GM12878 (cell line): ENCODE results near the gene LRRC75A. TPM values are rescaled to one million over a fixed set of nuclear protein-coding genes. Genes with fewer than 3 reads are reported as not detected.

Experiments used
- ATAC-seq: fragments of 200-7000 bp; cut with Tn5 transposase; 3 replicates; pipeline ENCODE4 v1.9.1; 2020; ENCODE audit warnings: mild to moderate bottlenecking, moderate library complexity
- BruUV-seq: library from RNA; stranded (reverse); fragments of 400-500 nt; replicated peaks from 2 replicates; lab custom pipeline; 2021; lab: Mats Ljungman, UMichigan
- CTCF ChIA-PET: fragments of 300-600 bp; sonication (Branson Sonifier 250); formaldehyde crosslinking; extraction: SDS; loops from one replicate; lab custom pipeline; 2021; ENCODE audit warnings: inconsistent platforms; lab: Yijun Ruan, JAX
- POLR2A ChIA-PET: fragments of 350-600 bp; formaldehyde crosslinking; extraction: SDS; loops from one replicate; lab custom pipeline; 2021; ENCODE audit warnings: inconsistent platforms; lab: Charles Lee
- RAD21 ChIA-PET: fragments of 300-600 bp; sonication (Branson Sonifier 250); formaldehyde crosslinking; loops from one replicate; lab custom pipeline; 2023; ENCODE audit warnings: antibody characterized with exemption; ENCODE audit not compliant: unreplicated experiment; lab: Charles Lee
- SMC1A ChIA-PET: fragments of 300-600 bp; sonication (Branson Sonifier 250); formaldehyde crosslinking; loops from one replicate; lab custom pipeline; 2023; ENCODE audit not compliant: unreplicated experiment, uncharacterized antibody; lab: Charles Lee
- DNase-seq: peaks from one replicate; pipeline ENCODE4 v3.0.0-alpha.2; 2011; ENCODE audit warnings: low read depth, low spot score
- FAIRE-seq: peaks from 3 replicates; lab custom pipeline; 2011; peaks lifted over from hg19 to GRCh38; lab: Jason Lieb, UNC
- H2AFZ ChIP-seq: 2 replicates; pipeline ENCODE4 v1.6.0; 2011; ENCODE audit warnings: low read depth, low read length, control low read depth; ENCODE audit not compliant: control insufficient read depth
- H3K27ac ChIP-seq: 2 replicates; pipeline ENCODE4 v1.5.1; 2011; ENCODE audit warnings: control low read depth; ENCODE audit not compliant: control insufficient read depth, insufficient read depth
- H3K27me3 ChIP-seq, 2 experiments: replicated peaks in 1 of 2; 2 replicates each; pipeline versions ENCODE4 v1.6.0 to v1.6.1; 2011; ENCODE audit warnings: low read length in 1 of 2; ENCODE audit not compliant: control insufficient read depth in 2 of 2, insufficient read depth in 2 of 2
- H3K36me3 ChIP-seq, 2 experiments: 2 replicates each; pipeline ENCODE4 v1.5.1; 2011; ENCODE audit warnings: low read length in 1 of 2; ENCODE audit not compliant: control insufficient read depth in 2 of 2, insufficient read depth in 2 of 2
- H3K4me1 ChIP-seq: 2 replicates; pipeline ENCODE4 v1.6.1; 2011; ENCODE audit warnings: mild to moderate bottlenecking, low read length, moderate library complexity, mixed read lengths; ENCODE audit not compliant: control insufficient read depth, insufficient read depth
- H3K4me2 ChIP-seq: 2 replicates; pipeline ENCODE4 v1.6.0; 2011; ENCODE audit warnings: control low read depth; ENCODE audit not compliant: control insufficient read depth, insufficient read depth
- H3K4me3 ChIP-seq: fragments of 200-600 bp; sonication (generic); 2 replicates; pipeline ENCODE4 v1.5.1; 2016
- H3K79me2 ChIP-seq: 2 replicates; pipeline ENCODE4 v1.6.0; 2011; ENCODE audit warnings: low read length; ENCODE audit not compliant: control insufficient read depth, insufficient read depth
- H3K9ac ChIP-seq: 2 replicates; pipeline ENCODE4 v1.8.0; 2011; ENCODE audit warnings: low read length, control low read depth, mixed read lengths; ENCODE audit not compliant: control insufficient read depth, insufficient read depth
- H3K9me3 ChIP-seq: replicated peaks from 3 replicates; pipeline ENCODE4 v1.5.1; 2011; ENCODE audit warnings: mild to moderate bottlenecking, low read length; ENCODE audit not compliant: control insufficient read depth, insufficient read depth
- H4K20me1 ChIP-seq: 2 replicates; pipeline ENCODE4 v1.6.0; 2011; ENCODE audit not compliant: control insufficient read depth, insufficient read depth
- CBX5 ChIP-seq: sonication (generic); IDR thresholded peaks from 2 replicates; pipeline ENCODE4 v1.6.1; 2016; ENCODE audit warnings: low read depth, moderate library complexity, mild to moderate bottlenecking, inconsistent platforms
- CEBPB ChIP-seq, 2 experiments: fragments of 150-350 bp in 1 of 2; IDR thresholded peaks; 2 replicates each; pipeline ENCODE4 v1.6.1; 2012 to 2014; ENCODE audit warnings: low read depth in 2 of 2, low read length in 2 of 2, borderline replicate concordance in 1 of 2, inconsistent platforms in 1 of 2
- ESRRA ChIP-seq: IDR thresholded peaks from 2 replicates; pipeline ENCODE4 v1.6.1; 2012; ENCODE audit warnings: mild to moderate bottlenecking, low read length, improper control_type of control experiment
- HDGF ChIP-seq: fragments of 450-650 bp; IDR thresholded peaks from 2 replicates; pipeline ENCODE4 v1.6.1; 2016; ENCODE audit warnings: antibody characterized with exemption
- MYC ChIP-seq: IDR thresholded peaks from 2 replicates; pipeline ENCODE4 v1.6.1; 2011; ENCODE audit warnings: mild to moderate bottlenecking, low read length, moderate library complexity, inconsistent platforms; ENCODE audit not compliant: insufficient read depth, insufficient replicate concordance, insufficient read length, severe bottlenecking
- NFIC ChIP-seq: IDR thresholded peaks from 2 replicates; pipeline ENCODE4 v1.6.1; 2012; ENCODE audit warnings: low read depth, mild to moderate bottlenecking, inconsistent platforms, low read length, moderate library complexity
- RFX5 ChIP-seq: IDR thresholded peaks from 2 replicates; pipeline ENCODE4 v1.6.1; 2011; ENCODE audit warnings: low read depth, low read length, improper control_type of control experiment
- SP1 ChIP-seq: IDR thresholded peaks from one replicate; pipeline ENCODE4 v1.6.1; 2011; ENCODE audit warnings: low read depth, low read length
- SUPT20H ChIP-seq: IDR thresholded peaks from 2 replicates; pipeline ENCODE4 v1.6.1; 2011; ENCODE audit warnings: low read depth, mild to moderate bottlenecking, low read length, moderate library complexity, borderline replicate concordance; ENCODE audit not compliant: control insufficient read depth
- SUZ12 ChIP-seq: fragments of 200-600 bp; sonication (generic); IDR thresholded peaks from one replicate; pipeline ENCODE4 v1.6.1; 2018; ENCODE audit warnings: antibody characterized with exemption, mild to moderate bottlenecking; ENCODE audit not compliant: unreplicated experiment
- ZNF622 ChIP-seq: fragments of 450-650 bp; IDR thresholded peaks from 2 replicates; pipeline ENCODE4 v1.6.1; 2017; ENCODE audit warnings: mild to moderate bottlenecking, inconsistent platforms
- WGBS: methylation state at CpG from one replicate; pipeline ENCODE4 v1.1.6; 2016; ENCODE audit warnings: low lambda C conversion rate; ENCODE audit not compliant: insufficient replicate concordance, insufficient coverage; ENCODE audit errors: missing lambda C conversion rate; 5-methylcytosine and 5-hydroxymethylcytosine counted together
- in situ Hi-C: fragments of 300-500 bp; cut with MboI; formaldehyde crosslinking; loops from 9 replicates; pipeline ENCODE4 v1.14.3; 2018; ENCODE audit warnings: mixed read lengths
- intact Hi-C: fragments of 100-400 bp; cut with micrococcal nuclease; formaldehyde crosslinking; loops from one replicate; pipeline ENCODE4 v1.14.2; 2022; ENCODE audit not compliant: unreplicated experiment
- polyA plus RNA-seq, 11 experiments: library from polyadenylated mRNA; depleted of rRNA in 4 of 11; unstranded in 6 of 11; stranded (reverse) in 5 of 11; fragments of >200 nt; fragmentation: Nextera tagmentation in 4 of 11; fragmentation: Illumina TruSeq in 1 of 11; extraction: Ambion mirVana in 4 of 11; extraction: Trizol in 1 of 11; gene quantifications; 1 replicate in 1 of 11; 2 replicates in 10 of 11; pipeline versions ENCODE4 v1.2.1 to v1.2.3, GENCODE V29; 2011 to 2016; ENCODE audit warnings: inconsistent platforms in 2 of 11, missing spikeins in 2 of 11, low read depth in 1 of 11
- total RNA-seq, 4 experiments: library from RNA; depleted of rRNA in 3 of 4; stranded (reverse); fragments of >200 nt in 3 of 4; fragmentation: Illumina TruSeq in 1 of 4; extraction: Trizol in 1 of 4; gene quantifications; 2 replicates each; pipeline versions ENCODE4 v1.2.1 to v1.2.3, GENCODE V29; 2013 to 2021
- TF ChIP-seq, protein P1 (sequence below): fragments of 450-650 bp; IDR thresholded peaks from 2 replicates; pipeline ENCODE4 v1.6.1; 2016; ENCODE audit warnings: mild to moderate bottlenecking
- TF ChIP-seq, protein P2 (sequence below): fragments of 450-650 bp; conservative IDR thresholded peaks from 2 replicates; pipeline ENCODE4 v1.6.1; 2017; ENCODE audit warnings: mild to moderate bottlenecking, moderate library complexity
- TF ChIP-seq, protein P3 (sequence below): fragments of 450-650 bp; IDR thresholded peaks from 2 replicates; pipeline ENCODE4 v1.6.1; 2017; ENCODE audit warnings: antibody characterized with exemption, mild to moderate bottlenecking, moderate library complexity

The LRRC75A gene
- total and polyA plus RNA-seq, 10 of the 15 experiments (the other 5 are each of a cell fraction or from before 2014, with no cell fraction given): 0.01 to 1.3 (median 0.09) TPM; not detected in 2

DNA sequence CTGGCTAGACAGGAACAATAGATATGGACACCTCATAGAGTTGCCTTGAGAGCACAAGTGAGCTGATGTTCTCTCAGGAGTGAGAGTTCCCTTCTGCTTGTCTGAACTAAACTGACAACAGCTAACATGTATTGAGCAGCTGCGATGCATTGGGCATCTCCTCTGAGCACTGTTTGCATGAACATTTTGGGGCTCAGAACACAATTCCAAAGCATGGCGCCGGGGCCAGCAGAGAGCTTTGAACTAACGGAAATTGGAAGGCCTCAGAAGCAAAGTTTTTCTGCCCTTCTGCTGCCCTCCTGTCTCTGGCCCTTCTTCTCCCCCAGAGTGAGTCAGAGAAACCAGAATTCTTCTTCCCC is 38.5 kb downstream of the LRRC75A start:
- ChIA-PET CTCF (interaction anchor here (0.5 to 6.5 kb wide), 14 partner anchors 9 to 148 kb away, joined by 3 to 81 read pairs (median 4); no protein-coding TSS in a partner anchor), RAD21 (interaction anchor here (0.7 to 1.8 kb wide), 3 partner anchors 68 to 89 kb away, joined by 4 to 13 read pairs (median 6); no protein-coding TSS in a partner anchor), SMC1A (interaction anchor here (0.7 to 2.4 kb wide), 8 partner anchors 10 to 167 kb away, joined by 3 to 16 read pairs (median 3); no protein-coding TSS in a partner anchor), POLR2A (no interaction called here)
- TF ChIP-seq SP1: no peak
- no peak for TF ChIP-seq CEBPB (IDR thresholded peaks at IDR 0.05; ENCODE audit: borderline replicate concordance in 1 of 2, low read depth in 2 of 2, low read length in 2 of 2)
- TF ChIP-seq, protein P1, sequence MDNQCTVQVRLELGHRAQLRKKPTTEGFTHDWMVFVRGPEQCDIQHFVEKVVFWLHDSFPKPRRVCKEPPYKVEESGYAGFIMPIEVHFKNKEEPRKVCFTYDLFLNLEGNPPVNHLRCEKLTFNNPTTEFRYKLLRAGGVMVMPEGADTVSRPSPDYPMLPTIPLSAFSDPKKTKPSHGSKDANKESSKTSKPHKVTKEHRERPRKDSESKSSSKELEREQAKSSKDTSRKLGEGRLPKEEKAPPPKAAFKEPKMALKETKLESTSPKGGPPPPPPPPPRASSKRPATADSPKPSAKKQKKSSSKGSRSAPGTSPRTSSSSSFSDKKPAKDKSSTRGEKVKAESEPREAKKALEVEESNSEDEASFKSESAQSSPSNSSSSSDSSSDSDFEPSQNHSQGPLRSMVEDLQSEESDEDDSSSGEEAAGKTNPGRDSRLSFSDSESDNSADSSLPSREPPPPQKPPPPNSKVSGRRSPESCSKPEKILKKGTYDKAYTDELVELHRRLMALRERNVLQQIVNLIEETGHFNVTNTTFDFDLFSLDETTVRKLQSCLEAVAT: no peak
- no peak for TF ChIP-seq RFX5
- TF ChIP-seq MYC: no peak
- no peak for TF ChIP-seq ESRRA
- TF ChIP-seq HDGF: no peak
- TF ChIP-seq, protein P2, sequence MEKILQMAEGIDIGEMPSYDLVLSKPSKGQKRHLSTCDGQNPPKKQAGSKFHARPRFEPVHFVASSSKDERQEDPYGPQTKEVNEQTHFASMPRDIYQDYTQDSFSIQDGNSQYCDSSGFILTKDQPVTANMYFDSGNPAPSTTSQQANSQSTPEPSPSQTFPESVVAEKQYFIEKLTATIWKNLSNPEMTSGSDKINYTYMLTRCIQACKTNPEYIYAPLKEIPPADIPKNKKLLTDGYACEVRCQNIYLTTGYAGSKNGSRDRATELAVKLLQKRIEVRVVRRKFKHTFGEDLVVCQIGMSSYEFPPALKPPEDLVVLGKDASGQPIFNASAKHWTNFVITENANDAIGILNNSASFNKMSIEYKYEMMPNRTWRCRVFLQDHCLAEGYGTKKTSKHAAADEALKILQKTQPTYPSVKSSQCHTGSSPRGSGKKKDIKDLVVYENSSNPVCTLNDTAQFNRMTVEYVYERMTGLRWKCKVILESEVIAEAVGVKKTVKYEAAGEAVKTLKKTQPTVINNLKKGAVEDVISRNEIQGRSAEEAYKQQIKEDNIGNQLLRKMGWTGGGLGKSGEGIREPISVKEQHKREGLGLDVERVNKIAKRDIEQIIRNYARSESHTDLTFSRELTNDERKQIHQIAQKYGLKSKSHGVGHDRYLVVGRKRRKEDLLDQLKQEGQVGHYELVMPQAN: no peak
- TF ChIP-seq SUZ12: no peak
- no peak for TF ChIP-seq NFIC
- no peak for TF ChIP-seq CBX5
- TF ChIP-seq SUPT20H: no peak
- no peak for TF ChIP-seq ZNF622
- TF ChIP-seq, protein P3, sequence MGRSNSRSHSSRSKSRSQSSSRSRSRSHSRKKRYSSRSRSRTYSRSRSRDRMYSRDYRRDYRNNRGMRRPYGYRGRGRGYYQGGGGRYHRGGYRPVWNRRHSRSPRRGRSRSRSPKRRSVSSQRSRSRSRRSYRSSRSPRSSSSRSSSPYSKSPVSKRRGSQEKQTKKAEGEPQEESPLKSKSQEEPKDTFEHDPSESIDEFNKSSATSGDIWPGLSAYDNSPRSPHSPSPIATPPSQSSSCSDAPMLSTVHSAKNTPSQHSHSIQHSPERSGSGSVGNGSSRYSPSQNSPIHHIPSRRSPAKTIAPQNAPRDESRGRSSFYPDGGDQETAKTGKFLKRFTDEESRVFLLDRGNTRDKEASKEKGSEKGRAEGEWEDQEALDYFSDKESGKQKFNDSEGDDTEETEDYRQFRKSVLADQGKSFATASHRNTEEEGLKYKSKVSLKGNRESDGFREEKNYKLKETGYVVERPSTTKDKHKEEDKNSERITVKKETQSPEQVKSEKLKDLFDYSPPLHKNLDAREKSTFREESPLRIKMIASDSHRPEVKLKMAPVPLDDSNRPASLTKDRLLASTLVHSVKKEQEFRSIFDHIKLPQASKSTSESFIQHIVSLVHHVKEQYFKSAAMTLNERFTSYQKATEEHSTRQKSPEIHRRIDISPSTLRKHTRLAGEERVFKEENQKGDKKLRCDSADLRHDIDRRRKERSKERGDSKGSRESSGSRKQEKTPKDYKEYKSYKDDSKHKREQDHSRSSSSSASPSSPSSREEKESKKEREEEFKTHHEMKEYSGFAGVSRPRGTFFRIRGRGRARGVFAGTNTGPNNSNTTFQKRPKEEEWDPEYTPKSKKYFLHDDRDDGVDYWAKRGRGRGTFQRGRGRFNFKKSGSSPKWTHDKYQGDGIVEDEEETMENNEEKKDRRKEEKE: no peak
- Histone ChIP-seq H3K36me3 (peaks cover 4 to 6% of the 10 kb centered on the region in 2 experiments; a peak in 3 of 4 replicates), H3K9me3 (no peaks in the 10 kb centered on the region), H3K9ac (no peak overlapping the region), H3K27me3 (no peaks in the 10 kb centered on the region), H3K79me2 (no peaks in the 10 kb centered on the region), H3K4me2 (no peak overlapping the region), H3K4me1 (peaks cover 4% of the 10 kb centered on the region; the same call in 1 of the 2 replicates), H2AFZ (no peak overlapping the region), H4K20me1 (no peaks in the 10 kb centered on the region; the same call in 1 of the 2 replicates), H3K4me3 (no peak overlapping the region), H3K27ac (no peak overlapping the region)
- FAIRE-seq (no peak), ATAC-seq (no peak), DNase-seq (no peak)
- intact Hi-C loops (loop anchor here (1.0 kb wide), 2 partner anchors 68 to 136 kb away; no protein-coding TSS in a partner anchor), in situ Hi-C loops (no loop called here)
- WGBS: 88% methylated on average over 4 of the region's 4 CpGs
- BruUV-seq: no TSS peak
